Thoracic aorta (tissue), 2 donors: Measurements from ENCODE around the gene ELOVL7. TPM values are rescaled to one million over a fixed set of nuclear protein-coding genes. Genes with fewer than 3 reads are reported as not detected.

ENCODE experiments used
- ATAC-seq: fragments of 150-250 bp; one replicate; pipeline ENCODE4 v1.8.0; 2017; ENCODE audit warnings: low read depth; ENCODE audit not compliant: insufficient number of reproducible peaks, low FRiP score
- DNase-seq: peaks from one replicate; pipeline ENCODE4 v3.0.0-alpha.2; 2020; ENCODE audit warnings: low spot score
- H3K27ac ChIP-seq, 2 donors: fragments of 200-600 bp; sonication (generic); 1 replicate in 1 of 2; 2 replicates in 1 of 2; pipeline ENCODE4 v1.5.1; 2016; ENCODE audit warnings: mild to moderate bottlenecking in 2 of 2, moderate library complexity in 2 of 2
- H3K27me3 ChIP-seq: fragments of 200-600 bp; sonication (generic); replicated peaks from 2 replicates; pipeline ENCODE4 v1.6.0; 2016; ENCODE audit warnings: mild to moderate bottlenecking; ENCODE audit not compliant: insufficient read depth
- H3K36me3 ChIP-seq: fragments of 200-600 bp; sonication (generic); one replicate; pipeline ENCODE4 v1.5.1; 2016
- H3K4me1 ChIP-seq, 2 donors: fragments of 200-600 bp; sonication (generic); 1 replicate in 1 of 2; 2 replicates in 1 of 2; pipeline versions ENCODE4 v1.5.1 to v1.6.0; 2016; ENCODE audit warnings: low read depth in 2 of 2, mild to moderate bottlenecking in 1 of 2; ENCODE audit not compliant: control insufficient read depth in 1 of 2
- H3K4me3 ChIP-seq: fragments of 200-600 bp; sonication (generic); 2 replicates; pipeline ENCODE4 v1.5.1; 2016; ENCODE audit warnings: mild to moderate bottlenecking
- H3K9me3 ChIP-seq: fragments of 200-600 bp; sonication (generic); 2 replicates; pipeline ENCODE4 v1.5.1; 2016
- total RNA-seq, 2 donors: library from RNA; depleted of rRNA; stranded (reverse); fragments of >200 nt; gene quantifications; one replicate each; pipeline versions ENCODE4 v1.1.0 to v1.2.3, GENCODE V29; 2016
- TF ChIP-seq, protein P1 (sequence below): fragments of 200-600 bp; sonication (generic); IDR thresholded peaks from one replicate; pipeline ENCODE4 v1.5.1; 2019; ENCODE audit warnings: antibody characterized with exemption

ELOVL7 gene
- 10 to 100 TPM in 1 of 2 donors, 1 to 10 TPM in 1; 3.0 to 18.5 TPM for total RNA-seq

DNA sequence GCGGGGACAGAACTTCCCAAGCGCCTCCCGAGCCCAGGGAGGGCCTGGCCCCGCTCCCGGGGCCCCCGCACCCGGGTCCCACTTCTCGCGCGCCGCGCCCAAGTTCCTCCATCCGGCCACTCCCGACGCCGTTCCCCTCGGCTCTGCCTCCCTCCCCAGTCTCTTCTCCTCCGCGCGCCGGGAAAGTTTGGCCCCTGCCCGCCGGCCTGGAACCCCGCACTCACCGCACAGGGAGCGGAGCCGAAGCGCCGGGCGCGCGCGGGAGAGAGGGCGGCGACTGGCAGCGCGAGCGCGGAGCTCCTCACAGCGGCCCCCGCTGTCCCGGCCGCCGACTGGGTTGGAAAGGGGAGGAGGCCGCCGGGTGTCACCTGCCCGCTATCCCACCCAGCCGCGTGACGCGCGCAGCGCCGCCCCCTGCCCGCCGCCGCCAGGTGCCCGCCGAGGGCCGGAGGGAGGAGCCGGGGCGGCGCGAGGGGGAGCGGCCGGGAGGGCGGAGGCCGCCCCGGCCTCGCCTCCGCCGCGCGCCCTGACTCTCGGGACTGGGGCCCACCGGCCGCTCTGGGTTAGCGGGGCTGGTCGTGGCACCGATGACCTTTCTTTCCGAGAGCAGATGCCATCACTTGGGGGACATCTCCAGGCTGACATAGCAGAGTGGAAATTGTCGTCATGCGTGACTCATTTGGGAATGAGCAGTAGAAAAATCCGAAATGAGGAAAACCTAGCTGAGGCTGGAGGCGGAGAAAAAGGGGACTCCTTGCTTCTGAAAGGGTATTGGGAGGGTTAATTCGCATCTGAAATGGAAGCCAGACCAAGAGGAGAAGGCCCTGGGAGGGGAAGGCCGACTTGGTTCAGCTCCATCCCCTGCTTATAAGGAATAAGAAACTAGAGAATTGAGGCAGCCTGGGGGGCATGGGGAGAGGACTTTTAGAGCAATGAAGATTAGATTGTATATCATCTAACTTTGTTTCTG is at the start of gene ELOVL7:
Gene ELOVL7, minus strand, starts transcription at position 334 of the 970 bp plus-strand sequence. CDS start 56,872 bp downstream, outside the sequence.
- no peak for DNase-seq
- Histone ChIP-seq H3K4me3 (peak within 1 kb of the TSS; percentile 78), H3K4me1 (peaks cover 3 to 12% of the 10 kb centered on the region in 2 donors), H3K9me3 (no peaks in the 10 kb centered on the region), H3K36me3 (no peaks in the 10 kb centered on the region), H3K27me3 (no peaks in the 10 kb centered on the region), H3K27ac (no peak within 1 kb of the TSS)
- TF ChIP-seq, protein P1, sequence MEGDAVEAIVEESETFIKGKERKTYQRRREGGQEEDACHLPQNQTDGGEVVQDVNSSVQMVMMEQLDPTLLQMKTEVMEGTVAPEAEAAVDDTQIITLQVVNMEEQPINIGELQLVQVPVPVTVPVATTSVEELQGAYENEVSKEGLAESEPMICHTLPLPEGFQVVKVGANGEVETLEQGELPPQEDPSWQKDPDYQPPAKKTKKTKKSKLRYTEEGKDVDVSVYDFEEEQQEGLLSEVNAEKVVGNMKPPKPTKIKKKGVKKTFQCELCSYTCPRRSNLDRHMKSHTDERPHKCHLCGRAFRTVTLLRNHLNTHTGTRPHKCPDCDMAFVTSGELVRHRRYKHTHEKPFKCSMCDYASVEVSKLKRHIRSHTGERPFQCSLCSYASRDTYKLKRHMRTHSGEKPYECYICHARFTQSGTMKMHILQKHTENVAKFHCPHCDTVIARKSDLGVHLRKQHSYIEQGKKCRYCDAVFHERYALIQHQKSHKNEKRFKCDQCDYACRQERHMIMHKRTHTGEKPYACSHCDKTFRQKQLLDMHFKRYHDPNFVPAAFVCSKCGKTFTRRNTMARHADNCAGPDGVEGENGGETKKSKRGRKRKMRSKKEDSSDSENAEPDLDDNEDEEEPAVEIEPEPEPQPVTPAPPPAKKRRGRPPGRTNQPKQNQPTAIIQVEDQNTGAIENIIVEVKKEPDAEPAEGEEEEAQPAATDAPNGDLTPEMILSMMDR: no peak
- no peak for ATAC-seq

DNA sequence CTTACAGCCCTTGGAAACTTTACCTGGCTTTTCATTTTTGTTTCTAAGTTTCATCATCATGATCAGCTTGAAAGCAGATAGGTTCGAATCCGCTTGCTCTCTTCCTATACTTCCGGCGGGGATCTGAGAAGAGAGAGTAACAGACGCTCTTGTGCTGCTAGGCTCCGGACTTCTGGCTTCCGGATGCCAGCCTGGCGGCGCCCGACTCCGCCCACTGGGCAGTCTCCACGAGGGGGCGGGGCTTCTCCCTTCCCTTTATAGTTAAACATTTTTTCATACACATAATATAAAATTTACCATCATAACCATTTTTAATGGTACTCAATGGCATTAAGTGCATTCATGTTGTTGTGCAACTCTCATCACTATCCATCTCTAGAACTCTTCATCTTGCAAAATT is 49.5 kb upstream of the ELOVL7 start:
- DNase-seq: no peak
- Histone ChIP-seq H3K4me1 (no peaks in the 10 kb centered on the region), H3K27ac (no peak overlapping the region), H3K27me3 (no peaks in the 10 kb centered on the region), H3K4me3 (no peak overlapping the region), H3K36me3 (peaks cover 11% of the 10 kb centered on the region), H3K9me3 (no peaks in the 10 kb centered on the region)
- TF ChIP-seq, protein P1: no peak
- no peak for ATAC-seq

GRCh38 chr5:60891667-60892066 is 47.6 kb upstream of the ELOVL7 start:
- peaks cover 6% of the 10 kb centered on the region for H3K36me3 ChIP-seq
- TF ChIP-seq, protein P1: no peak

GRCh38 chr5:60888359-60889061 is 44.4 kb upstream of the ELOVL7 start:
- TF ChIP-seq, protein P1: no peak
- ATAC-seq (no peak), DNase-seq (no peak)
- no peak overlapping the region for H3K27ac ChIP-seq
- no peaks in the 10 kb centered on the region for H3K4me1 ChIP-seq
- no peak overlapping the region for H3K4me3 ChIP-seq
- peaks cover 3% of the 10 kb centered on the region for H3K36me3 ChIP-seq
- H3K9me3 ChIP-seq: no peaks in the 10 kb centered on the region
- no peaks in the 10 kb centered on the region for H3K27me3 ChIP-seq

More at GRCh38 chr5:60891667-60892066, 47.6 kb upstream of the ELOVL7 start:
- DNase-seq (no peak), ATAC-seq (no peak)
- Histone ChIP-seq H3K9me3 (no peaks in the 10 kb centered on the region), H3K27me3 (no peaks in the 10 kb centered on the region), H3K27ac (no peak overlapping the region), H3K4me3 (no peak overlapping the region), H3K4me1 (no peaks in the 10 kb centered on the region)

DNA sequence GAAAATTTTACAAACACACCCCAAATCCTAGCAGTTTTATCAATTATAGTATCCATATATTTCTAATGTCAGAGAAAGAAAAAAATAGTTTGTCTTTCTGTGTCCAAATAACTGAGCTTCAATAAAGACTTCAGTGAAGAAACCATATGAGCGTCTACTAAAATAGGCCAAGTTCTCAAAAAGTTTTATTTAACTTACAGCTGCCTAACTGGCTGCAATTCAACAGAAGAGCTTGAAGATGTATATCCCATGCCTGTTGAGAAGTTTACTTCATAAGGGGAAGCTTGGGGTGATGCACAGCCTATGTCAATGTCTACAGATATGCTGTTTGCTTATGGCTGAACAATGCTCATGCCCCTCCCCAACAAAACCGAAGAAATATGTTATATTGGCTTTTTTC is 43.7 kb upstream of the ELOVL7 start:
- Histone ChIP-seq H3K27me3 (no peaks in the 10 kb centered on the region), H3K9me3 (no peaks in the 10 kb centered on the region), H3K4me3 (no peak overlapping the region), H3K36me3 (peaks cover 3% of the 10 kb centered on the region), H3K4me1 (no peaks in the 10 kb centered on the region), H3K27ac (no peak overlapping the region)
- DNase-seq (no peak), ATAC-seq (no peak)
- TF ChIP-seq, protein P1: no peak
